GM12865 (cell line): Measurements from ENCODE around the gene CWF19L2.
A peak's percentile ranks its signal among the peaks of the same experiment; 100 is the strongest.
"Not testable (repeated sequence)": the region's sequence is repeated elsewhere in the genome, so short reads cannot be mapped to it uniquely, and the experiment has no call there.

Source experiments
- DNase-seq: peaks from one replicate; pipeline ENCODE4 v3.0.0; 2010; ENCODE audit warnings: low read depth
- H3K4me3 ChIP-seq: 2 replicates; pipeline ENCODE4 v1.5.1; 2011; ENCODE audit warnings: mild to moderate bottlenecking, low read depth, low read length, control low read depth
- TF ChIP-seq, protein P1 (sequence below): IDR thresholded peaks from 2 replicates; pipeline ENCODE4 v1.5.1; 2011; ENCODE audit warnings: low read length, control low read depth, low read depth, inconsistent platforms; ENCODE audit not compliant: insufficient read depth; ENCODE audit errors: missing control alignments

The CWF19L2 gene

DNA sequence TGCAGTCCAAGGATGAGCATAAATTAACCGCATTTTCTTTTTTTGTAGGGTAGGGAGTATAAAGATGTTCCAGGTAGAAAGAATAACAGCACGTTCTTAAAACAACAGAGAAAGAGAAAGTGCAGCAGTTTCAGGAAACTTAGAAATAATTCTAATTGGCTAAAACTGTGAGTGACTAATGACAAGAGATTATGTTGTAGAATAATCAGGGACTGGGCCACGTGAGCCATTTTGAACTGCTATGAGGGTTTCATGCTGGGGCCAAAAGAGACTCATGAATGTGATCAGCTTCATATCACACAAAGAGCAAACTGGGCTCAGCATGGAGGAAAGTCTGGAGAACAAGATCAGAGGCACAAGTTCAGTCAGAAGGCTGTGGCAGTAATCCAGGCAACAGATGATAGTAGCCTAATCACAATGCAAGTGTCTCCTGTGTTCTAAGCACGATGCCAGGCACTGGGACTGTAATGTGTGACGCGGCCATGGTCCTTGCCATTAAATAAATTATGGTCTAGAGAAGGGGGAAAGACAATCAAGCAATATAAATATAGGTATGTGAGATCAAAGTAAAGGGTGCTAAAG lies 17.9 kb downstream of the CWF19L2 start:
- TF ChIP-seq, protein P1, sequence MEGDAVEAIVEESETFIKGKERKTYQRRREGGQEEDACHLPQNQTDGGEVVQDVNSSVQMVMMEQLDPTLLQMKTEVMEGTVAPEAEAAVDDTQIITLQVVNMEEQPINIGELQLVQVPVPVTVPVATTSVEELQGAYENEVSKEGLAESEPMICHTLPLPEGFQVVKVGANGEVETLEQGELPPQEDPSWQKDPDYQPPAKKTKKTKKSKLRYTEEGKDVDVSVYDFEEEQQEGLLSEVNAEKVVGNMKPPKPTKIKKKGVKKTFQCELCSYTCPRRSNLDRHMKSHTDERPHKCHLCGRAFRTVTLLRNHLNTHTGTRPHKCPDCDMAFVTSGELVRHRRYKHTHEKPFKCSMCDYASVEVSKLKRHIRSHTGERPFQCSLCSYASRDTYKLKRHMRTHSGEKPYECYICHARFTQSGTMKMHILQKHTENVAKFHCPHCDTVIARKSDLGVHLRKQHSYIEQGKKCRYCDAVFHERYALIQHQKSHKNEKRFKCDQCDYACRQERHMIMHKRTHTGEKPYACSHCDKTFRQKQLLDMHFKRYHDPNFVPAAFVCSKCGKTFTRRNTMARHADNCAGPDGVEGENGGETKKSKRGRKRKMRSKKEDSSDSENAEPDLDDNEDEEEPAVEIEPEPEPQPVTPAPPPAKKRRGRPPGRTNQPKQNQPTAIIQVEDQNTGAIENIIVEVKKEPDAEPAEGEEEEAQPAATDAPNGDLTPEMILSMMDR: no peak
- no peak for DNase-seq

DNA sequence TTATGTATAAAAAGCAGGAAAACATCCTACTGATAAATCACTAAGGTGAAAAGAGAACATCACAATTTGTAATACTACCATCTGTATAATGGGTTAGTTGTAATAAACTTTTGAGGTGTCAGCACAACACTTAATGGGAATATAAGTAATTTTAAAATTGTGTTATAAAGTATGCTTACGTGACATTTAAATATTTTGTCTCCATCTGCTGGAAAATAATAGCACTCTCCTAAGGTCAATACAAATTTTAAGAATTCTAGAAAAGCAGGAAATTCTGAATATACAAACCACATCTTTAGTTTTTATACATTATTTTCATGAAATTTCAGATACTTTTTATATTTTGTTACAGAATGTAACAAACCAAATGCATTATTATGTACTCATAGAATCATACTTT lies 19.5 kb downstream of the CWF19L2 start:
- TF ChIP-seq, protein P1: no peak
- no peak overlapping the region for H3K4me3 ChIP-seq
- no peak for DNase-seq

More for the DNA sequence above, 17.9 kb downstream of the CWF19L2 start:
- no peak overlapping the region for H3K4me3 ChIP-seq

DNA sequence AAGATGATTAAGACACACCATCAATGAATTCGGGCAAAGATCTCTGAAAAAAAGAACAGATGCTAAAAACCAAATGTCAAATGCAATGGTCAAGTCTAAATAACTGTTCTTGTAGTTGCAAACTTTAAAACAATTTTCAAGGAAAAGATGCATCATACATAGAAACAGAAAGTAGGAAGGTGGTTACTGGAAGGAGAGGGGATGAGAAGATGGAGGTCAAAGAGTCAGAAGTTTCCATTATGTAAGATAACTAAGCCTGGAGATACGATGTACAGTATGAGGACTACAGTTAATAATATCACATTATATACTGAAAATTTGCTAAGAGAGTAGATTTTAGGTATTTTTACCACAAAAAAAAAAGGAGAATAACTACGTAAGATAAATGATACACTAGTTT lies 27.1 kb downstream of the CWF19L2 start:
- DNase-seq: no peak
- no peak overlapping the region for H3K4me3 ChIP-seq
- TF ChIP-seq, protein P1: no peak

DNA sequence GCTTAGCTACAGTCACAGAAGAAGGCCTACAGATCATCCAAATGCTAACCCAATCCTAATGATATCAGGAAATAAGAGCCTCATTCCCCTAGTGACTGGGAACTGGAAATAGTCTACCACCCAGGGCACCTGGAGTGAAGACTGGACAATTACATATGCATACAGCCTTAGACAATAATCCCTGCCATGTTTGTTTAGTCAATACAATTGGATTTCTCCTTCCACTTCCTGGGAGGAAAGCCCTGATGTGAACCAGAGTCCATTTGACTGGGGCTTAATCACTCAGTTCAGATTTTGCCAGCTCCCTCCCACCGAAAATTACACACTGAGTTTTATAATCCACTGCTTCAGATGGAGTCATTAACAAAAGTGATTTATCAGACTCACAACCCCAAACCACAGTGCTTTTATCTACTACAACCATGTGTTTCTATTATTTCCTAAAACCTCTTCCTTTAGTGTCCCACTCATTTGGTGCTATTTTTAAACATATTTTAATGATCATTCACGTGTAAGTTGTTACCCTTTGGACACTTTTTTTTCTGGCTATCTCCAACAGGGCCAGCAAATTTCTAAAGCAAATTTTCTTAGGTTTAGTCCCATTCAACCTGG lies 29.9 kb downstream of the CWF19L2 start:
- TF ChIP-seq, protein P1: no peak
- H3K4me3 ChIP-seq: no peak overlapping the region
- DNase-seq: no peak

DNA sequence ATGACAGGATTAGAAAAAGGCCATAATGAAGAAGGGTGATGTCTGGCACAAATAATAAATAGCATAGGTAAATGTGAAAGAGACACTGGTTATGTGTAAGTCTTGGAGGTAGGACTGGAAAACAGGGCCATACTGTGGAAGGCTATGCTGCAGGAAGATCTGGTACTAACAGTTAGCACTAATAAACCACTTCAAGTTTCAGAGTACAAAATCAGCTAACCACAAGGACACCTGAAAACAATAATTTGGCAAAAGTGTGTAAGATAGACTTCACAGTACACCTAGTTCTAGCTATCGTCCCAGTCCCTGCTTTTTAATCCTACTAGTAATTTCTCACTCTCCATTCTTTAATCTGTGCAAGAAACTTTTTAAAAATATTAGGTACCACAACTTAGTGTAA lies 44.3 kb downstream of the CWF19L2 start:
- TF ChIP-seq, protein P1: no peak
- DNase-seq: peak; percentile 18
- no peak overlapping the region for H3K4me3 ChIP-seq

DNA sequence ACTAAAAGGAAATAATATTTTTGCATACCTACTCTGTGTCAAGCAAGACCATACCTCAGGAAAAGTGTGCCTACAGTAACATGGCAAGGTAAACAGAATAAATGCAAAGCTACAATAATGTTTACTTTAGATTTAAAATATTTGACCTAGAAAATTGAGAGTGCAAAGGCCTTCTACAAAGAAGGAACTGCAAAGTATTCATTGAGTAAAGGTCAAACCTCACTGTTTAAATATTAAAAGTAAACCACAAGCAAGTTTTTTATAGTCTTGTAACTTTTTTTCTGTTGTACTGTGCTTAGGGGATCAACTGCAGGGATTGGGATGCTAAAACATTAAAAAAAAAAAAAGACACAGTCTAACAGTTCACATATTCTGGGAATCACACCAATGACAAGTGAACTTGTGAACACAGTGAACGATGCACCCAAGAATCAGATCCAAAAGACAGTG lies 48.8 kb downstream of the CWF19L2 start:
- H3K4me3 ChIP-seq: no peak overlapping the region
- no peak for DNase-seq
- TF ChIP-seq, protein P1: no peak

DNA sequence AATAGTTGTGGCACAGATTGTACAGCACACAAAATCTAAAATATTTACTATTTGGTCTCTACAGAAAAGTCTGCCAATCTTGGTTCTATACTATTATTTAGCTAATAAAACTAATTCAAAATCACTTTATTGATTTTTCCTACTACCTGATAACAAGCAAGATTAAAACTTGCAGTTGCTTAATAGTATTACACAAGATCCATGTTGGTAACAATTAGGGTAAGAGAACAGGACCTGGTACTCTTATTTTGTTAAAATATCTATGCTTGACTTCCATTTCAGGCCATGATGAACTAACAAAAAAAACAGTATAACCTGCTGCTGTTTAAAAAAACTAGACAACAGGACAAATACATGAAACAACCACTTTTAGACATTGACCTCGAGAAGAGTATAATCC lies 52.4 kb downstream of the CWF19L2 start:
- no peak overlapping the region for H3K4me3 ChIP-seq
- TF ChIP-seq, protein P1: no peak

DNA sequence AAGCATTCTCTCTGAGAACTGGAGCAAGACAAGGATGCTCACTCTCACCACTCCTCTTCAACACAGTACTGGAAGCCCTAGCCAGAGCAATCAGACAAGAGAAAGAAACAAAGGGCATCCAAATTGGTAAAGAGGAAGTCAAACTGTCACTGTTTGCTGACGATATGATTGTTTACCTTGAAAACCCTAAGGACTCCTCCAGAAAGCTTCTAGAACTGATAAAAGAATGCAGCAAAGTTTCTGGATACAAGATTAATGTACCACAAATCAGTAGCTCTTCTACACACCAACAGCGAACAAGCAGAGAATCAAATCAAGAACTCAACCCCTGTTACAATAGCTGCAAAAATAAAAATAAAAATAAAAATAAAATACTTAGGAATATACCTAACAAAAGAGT lies 56.5 kb downstream of the CWF19L2 start:
- not testable (repeated sequence) for DNase-seq, H3K4me3 ChIP-seq

More for the DNA sequence above, 52.4 kb downstream of the CWF19L2 start:
- no peak for DNase-seq
